Endothelial cell of umbilical vein (primary cell): ENCODE results near the gene IL36B. TPM values are rescaled to one million over a fixed set of nuclear protein-coding genes. Genes with fewer than 3 reads are reported as not detected.

Experiments used
- BruUV-seq: library from RNA; stranded (reverse); fragments of 400-500 nt; replicated peaks from 2 replicates; lab custom pipeline; 2021; lab: Mats Ljungman, UMichigan
- CTCF ChIA-PET: fragments of 300-600, 350-600 bp; sonication (Branson Sonifier 250); formaldehyde crosslinking; loops from one replicate; lab custom pipeline; 2021; ENCODE audit warnings: antibody characterized with exemption, inconsistent platforms; lab: Charles Lee
- POLR2A ChIA-PET: fragments of 300-600, 350-600 bp; sonication (Branson Sonifier 250); formaldehyde crosslinking; loops from one replicate; lab custom pipeline; 2021; ENCODE audit warnings: antibody characterized with exemption, inconsistent platforms; lab: Charles Lee
- DNase-seq: peaks from one replicate; pipeline ENCODE4 v3.0.0-alpha.2; 2011; ENCODE audit warnings: low read depth, low spot score
- FAIRE-seq: peaks from 2 replicates; lab custom pipeline; 2011; peaks lifted over from hg19 to GRCh38; lab: Jason Lieb, UNC
- H2AFZ ChIP-seq: 2 replicates; pipeline ENCODE4 v1.6.0; 2012; ENCODE audit warnings: low read depth, low read length, control low read depth, inconsistent platforms
- H3K27ac ChIP-seq: 2 replicates; pipeline ENCODE4 v1.5.1; 2011; ENCODE audit warnings: low read depth, mild to moderate bottlenecking, control low read depth, low read length, moderate library complexity; ENCODE audit not compliant: insufficient read depth
- H3K27me3 ChIP-seq, 2 experiments: 2 replicates each; pipeline versions ENCODE4 v1.6.0 to v1.6.1; 2011; ENCODE audit warnings: low read length in 2 of 2, mixed read lengths in 1 of 2; ENCODE audit not compliant: control insufficient read depth in 2 of 2, insufficient read depth in 2 of 2
- H3K36me3 ChIP-seq, 2 experiments: 2 replicates in 1 of 2; 3 replicates in 1 of 2; pipeline ENCODE4 v1.5.1; 2011; ENCODE audit warnings: low read length in 2 of 2, mild to moderate bottlenecking in 1 of 2, moderate library complexity in 1 of 2; ENCODE audit not compliant: control insufficient read depth in 2 of 2, insufficient read depth in 2 of 2; ENCODE audit errors: extremely low read depth in 1 of 2
- H3K4me1 ChIP-seq: 3 replicates; pipeline ENCODE4 v1.5.1; 2011; ENCODE audit warnings: mild to moderate bottlenecking, low read length; ENCODE audit not compliant: control insufficient read depth, insufficient read depth; ENCODE audit errors: extremely low read depth
- H3K4me2 ChIP-seq: 2 replicates; pipeline ENCODE4 v1.6.1; 2011; ENCODE audit warnings: low read length, control low read depth, mixed read lengths; ENCODE audit not compliant: insufficient read depth
- H3K4me3 ChIP-seq, 3 experiments: fragments of 200-600 bp in 1 of 3; sonication (generic), shearing (Covaris generic) in 1 of 3; replicated peaks in 1 of 3; 2 replicates each; pipeline ENCODE4 v1.5.1; 2011 to 2016; ENCODE audit warnings: control low read depth in 3 of 3, low read length in 3 of 3, mild to moderate bottlenecking in 2 of 3, inconsistent platforms in 1 of 3, low read depth in 1 of 3, moderate library complexity in 1 of 3; ENCODE audit not compliant: insufficient read depth in 1 of 3
- H3K79me2 ChIP-seq: 2 replicates; pipeline ENCODE4 v1.6.0; 2012; ENCODE audit warnings: low read length, inconsistent platforms; ENCODE audit not compliant: control insufficient read depth, insufficient read depth
- H3K9ac ChIP-seq: replicated peaks from 2 replicates; pipeline ENCODE3; 2011; ENCODE audit warnings: low read length, control low read depth; ENCODE audit not compliant: insufficient read depth; ENCODE audit errors: extremely low read depth
- H3K9me1 ChIP-seq: replicated peaks from 3 replicates; pipeline ENCODE4 v1.6.0; 2011; ENCODE audit warnings: mild to moderate bottlenecking, low read length; ENCODE audit not compliant: control insufficient read depth, insufficient read depth; ENCODE audit errors: extremely low read depth
- H3K9me3 ChIP-seq: replicated peaks from 2 replicates; pipeline ENCODE4 v1.5.1; 2012; ENCODE audit warnings: low read length, inconsistent platforms; ENCODE audit not compliant: control insufficient read depth, insufficient read depth
- H4K20me1 ChIP-seq: replicated peaks from 2 replicates; pipeline ENCODE3; 2011; ENCODE audit warnings: mild to moderate bottlenecking, low read length; ENCODE audit not compliant: control insufficient read depth, insufficient read depth; ENCODE audit errors: extremely low read depth
- EZH2 ChIP-seq: IDR thresholded peaks from 2 replicates; pipeline ENCODE4 v1.6.1; 2012; ENCODE audit warnings: borderline replicate concordance, low read depth, mild to moderate bottlenecking, moderate library complexity, low read length, inconsistent platforms; ENCODE audit not compliant: severe bottlenecking
- FOS ChIP-seq: IDR thresholded peaks from 2 replicates; pipeline ENCODE4 v1.6.1; 2011; ENCODE audit warnings: mild to moderate bottlenecking, low read length, moderate library complexity, borderline replicate concordance; ENCODE audit not compliant: insufficient read depth
- GATA2 ChIP-seq: IDR thresholded peaks from 2 replicates; pipeline ENCODE4 v1.7.0; 2011; ENCODE audit warnings: low read depth, mild to moderate bottlenecking, moderate library complexity, mixed read lengths, low read length; ENCODE audit not compliant: insufficient read length, insufficient read depth
- JUN ChIP-seq: IDR thresholded peaks from 2 replicates; pipeline ENCODE4 v1.6.1; 2011; ENCODE audit warnings: borderline replicate concordance, low read depth; ENCODE audit not compliant: insufficient read length, insufficient read depth
- MYC ChIP-seq: IDR thresholded peaks from one replicate; pipeline ENCODE4 v1.6.1; 2011; ENCODE audit warnings: mild to moderate bottlenecking, low read depth, low read length
- POLR2A ChIP-seq: IDR thresholded peaks from 2 replicates; pipeline ENCODE4 v1.6.1; 2012; ENCODE audit warnings: low read depth, mild to moderate bottlenecking, control low read depth, low read length
- POLR2AphosphoS5 ChIP-seq: IDR thresholded peaks from 2 replicates; pipeline ENCODE4 v1.6.1; 2012; ENCODE audit warnings: low read depth, mild to moderate bottlenecking, control low read depth, low read length, moderate library complexity; ENCODE audit not compliant: insufficient read depth
- dilution Hi-C: fragments of 300-500 bp; cut with MboI; formaldehyde crosslinking; loops from one replicate; pipeline ENCODE4 v1.15.0; 2019; ENCODE audit warnings: low sequenced_read_pairs; ENCODE audit not compliant: extremely low pct_ligation_motif_present
- intact Hi-C: fragments of 100-400 bp; cut with micrococcal nuclease; formaldehyde crosslinking; loops from one replicate; pipeline ENCODE4 v1.10.0; 2022
- polyA plus RNA-seq, 4 experiments: library from polyadenylated mRNA; depleted of rRNA in 3 of 4; stranded (reverse) in 3 of 4; unstranded in 1 of 4; fragments of >200 nt; gene quantifications; 2 replicates each; pipeline versions ENCODE4 v1.2.1 to v1.2.3, GENCODE V29; 2011 to 2012; ENCODE audit warnings: missing spikeins in 1 of 4
- total RNA-seq: library from RNA; stranded (reverse); gene quantifications from 2 replicates; pipeline ENCODE4 v1.2.3, GENCODE V29; 2021
- TF ChIP-seq, protein P1 (sequence below): IDR thresholded peaks from 2 replicates; pipeline ENCODE4 v1.6.1; 2011; ENCODE audit not compliant: insufficient read depth, insufficient read length
- TF ChIP-seq, protein P2 (sequence below), 2 donors: IDR thresholded peaks; 1 replicate in 1 of 2; 2 replicates in 1 of 2; pipeline ENCODE4 v1.5.1; 2011; ENCODE audit warnings: low read length in 2 of 2, mild to moderate bottlenecking in 2 of 2, moderate library complexity in 2 of 2, control low read depth in 1 of 2, inconsistent platforms in 1 of 2, low read depth in 1 of 2; ENCODE audit not compliant: insufficient read depth in 1 of 2; ENCODE audit errors: extremely low read depth in 1 of 2

Gene IL36B
- total and polyA plus RNA-seq, 2 donors (not counting 3 experiments of a cell fraction or from before 2014, with no cell fraction given): not detected

DNA sequence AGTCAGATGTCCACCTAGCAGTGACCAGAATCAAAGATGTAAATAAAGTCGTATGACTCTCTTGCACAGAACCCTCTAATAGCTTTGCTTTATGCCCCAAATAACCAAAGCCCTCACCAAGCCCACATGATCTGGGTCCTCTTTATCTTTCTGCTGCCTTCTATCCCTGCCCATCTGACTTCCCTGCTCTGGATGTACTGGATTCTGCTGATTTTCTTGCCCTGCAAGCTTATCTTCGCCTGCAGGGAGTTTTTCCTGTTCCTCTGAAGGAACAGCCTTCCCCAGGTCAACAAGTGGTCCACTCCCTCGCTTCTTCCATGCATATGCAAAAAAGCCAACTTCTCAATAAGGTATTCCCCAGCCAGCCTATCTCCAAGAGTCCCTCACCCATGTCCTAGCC is 18.7 kb downstream of the IL36B start:
- Histone ChIP-seq H3K36me3 (no peaks in the 10 kb centered on the region), H3K9me3 (no peaks in the 10 kb centered on the region), H2AFZ (no peak overlapping the region), H3K27ac (no peak overlapping the region), H3K9ac (no peak overlapping the region), H3K4me1 (no peaks in the 10 kb centered on the region), H3K27me3 (peaks cover 3 to 5% of the 10 kb centered on the region in 2 experiments), H3K4me3 (no peak overlapping the region), H3K79me2 (no peaks in the 10 kb centered on the region), H3K9me1 (no peaks in the 10 kb centered on the region), H3K4me2 (no peak overlapping the region), H4K20me1 (no peaks in the 10 kb centered on the region)
- CTCF ChIA-PET: no interaction called here
- no TSS peak for BruUV-seq
- DNase-seq (no peak), FAIRE-seq (no peak)
- dilution Hi-C loops (no loop called here), intact Hi-C loops (no loop called here)
- POLR2A ChIA-PET: no interaction called here
- TF ChIP-seq POLR2AphosphoS5: no peak
- no peak for TF ChIP-seq EZH2
- no peak for TF ChIP-seq GATA2
- TF ChIP-seq POLR2A: no peak
- no peak for TF ChIP-seq FOS
- TF ChIP-seq, protein P1, sequence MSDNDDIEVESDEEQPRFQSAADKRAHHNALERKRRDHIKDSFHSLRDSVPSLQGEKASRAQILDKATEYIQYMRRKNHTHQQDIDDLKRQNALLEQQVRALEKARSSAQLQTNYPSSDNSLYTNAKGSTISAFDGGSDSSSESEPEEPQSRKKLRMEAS: no peak
- TF ChIP-seq JUN: no peak
- TF ChIP-seq, protein P2, sequence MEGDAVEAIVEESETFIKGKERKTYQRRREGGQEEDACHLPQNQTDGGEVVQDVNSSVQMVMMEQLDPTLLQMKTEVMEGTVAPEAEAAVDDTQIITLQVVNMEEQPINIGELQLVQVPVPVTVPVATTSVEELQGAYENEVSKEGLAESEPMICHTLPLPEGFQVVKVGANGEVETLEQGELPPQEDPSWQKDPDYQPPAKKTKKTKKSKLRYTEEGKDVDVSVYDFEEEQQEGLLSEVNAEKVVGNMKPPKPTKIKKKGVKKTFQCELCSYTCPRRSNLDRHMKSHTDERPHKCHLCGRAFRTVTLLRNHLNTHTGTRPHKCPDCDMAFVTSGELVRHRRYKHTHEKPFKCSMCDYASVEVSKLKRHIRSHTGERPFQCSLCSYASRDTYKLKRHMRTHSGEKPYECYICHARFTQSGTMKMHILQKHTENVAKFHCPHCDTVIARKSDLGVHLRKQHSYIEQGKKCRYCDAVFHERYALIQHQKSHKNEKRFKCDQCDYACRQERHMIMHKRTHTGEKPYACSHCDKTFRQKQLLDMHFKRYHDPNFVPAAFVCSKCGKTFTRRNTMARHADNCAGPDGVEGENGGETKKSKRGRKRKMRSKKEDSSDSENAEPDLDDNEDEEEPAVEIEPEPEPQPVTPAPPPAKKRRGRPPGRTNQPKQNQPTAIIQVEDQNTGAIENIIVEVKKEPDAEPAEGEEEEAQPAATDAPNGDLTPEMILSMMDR (IDR thresholded peaks at IDR 0.05; ENCODE audit: extremely low read depth in 1 of 2, insufficient read depth in 1 of 2, low read depth in 1 of 2, low read length in 2 of 2): no peak
- TF ChIP-seq MYC: no peak
